ENCODE results near the gene WDR13. TPM values are rescaled to one million over a fixed set of nuclear protein-coding genes. Genes with fewer than 3 reads are reported as not detected.

WDR13 gene
- polyA plus RNA-seq, 1 of the 3 experiments (the other 2 are of a cell fraction) = 101 TPM

DNA sequence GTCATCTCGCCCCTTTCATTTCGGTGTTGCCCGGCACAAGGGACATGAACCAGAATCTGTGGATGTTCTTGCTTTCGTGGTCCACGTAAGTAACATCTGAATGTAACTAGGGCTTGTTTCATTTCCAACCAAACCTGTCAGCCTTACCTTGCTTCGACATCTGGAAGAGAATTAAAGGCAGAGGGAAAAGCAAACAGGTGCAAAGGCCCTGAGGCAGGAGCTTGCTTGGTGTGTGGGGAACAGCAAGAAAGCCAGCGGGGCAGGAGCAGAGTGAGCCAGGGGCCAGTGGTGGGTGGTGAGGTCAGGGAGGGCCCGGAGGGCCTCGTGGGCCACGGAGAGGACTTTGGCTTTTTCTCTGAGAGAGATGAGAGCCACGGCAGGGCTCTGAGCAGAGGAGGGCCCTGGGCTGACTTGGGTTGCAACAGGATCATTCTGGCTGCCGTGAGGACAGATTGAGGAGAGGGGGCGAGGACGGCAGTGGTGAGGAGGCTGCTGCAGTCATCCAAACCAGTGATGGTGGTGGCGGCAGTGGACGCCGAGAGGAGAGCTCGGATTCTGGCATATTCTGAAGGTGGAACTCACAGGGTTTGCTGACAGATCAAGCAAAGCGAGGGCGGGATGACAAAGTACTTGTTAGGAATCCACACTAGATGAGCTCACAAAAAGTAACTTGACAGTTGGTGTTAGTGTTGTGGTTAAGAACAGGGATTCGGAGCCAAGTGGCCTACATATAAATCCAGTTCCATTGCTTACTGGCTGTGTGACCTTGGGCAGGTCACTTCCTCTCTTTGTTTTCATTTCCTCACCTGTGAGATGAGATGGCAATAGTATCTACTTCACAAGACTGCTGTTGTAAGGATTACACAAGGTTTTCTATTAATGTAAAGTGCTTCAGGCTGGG, 6.8 kb upstream of the WDR13 start:
- Histone ChIP-seq H3K4me1 (ENCODE audit: control insufficient read depth in 1 of 2, insufficient read depth in 2 of 2, low read depth in 1 of 2, low read length in 1 of 2) (no peaks in the 10 kb centered on the region), H3K9ac (no peak overlapping the region), H3K4me2 (no peak overlapping the region), H2AFZ (ENCODE audit: low read depth) (no peak overlapping the region), H3K27ac (ENCODE audit: low read depth in 2 of 2, low read length in 1 of 2) (0 out of 4 replicates have a peak overlapping the region, but pooled peaks of 1 of the 2 experiments have one; percentile 28), H3K9me3 (no peaks in the 10 kb centered on the region), H3K36me3 (replicated peaks in 1 of 2; ENCODE audit: control insufficient read depth in 1 of 2, insufficient read depth in 2 of 2, low read length in 1 of 2) (no peaks in the 10 kb centered on the region), H3F3A (replicated peaks; ENCODE audit: insufficient read depth) (no peaks in the 10 kb centered on the region), H3K4me3 (ENCODE audit: low read depth in 2 of 2, low read length in 1 of 2) (no peak overlapping the region), H3K27me3 (ENCODE audit: insufficient read depth) (no peaks in the 10 kb centered on the region; the same call in 1 of the 2 replicates), H4K20me1 (ENCODE audit: insufficient read depth) (no peaks in the 10 kb centered on the region), H3K79me2 (ENCODE audit: insufficient read depth) (no peaks in the 10 kb centered on the region), H3K9me2 (no peaks in the 10 kb centered on the region)
- 64% methylated on average over 21 of the region's 21 CpGs for WGBS (ENCODE audit: low lambda C conversion rate)
- ChIA-PET CTCF (no interaction called here), POLR2A (no interaction called here)
- TF ChIP-seq, protein P1, sequence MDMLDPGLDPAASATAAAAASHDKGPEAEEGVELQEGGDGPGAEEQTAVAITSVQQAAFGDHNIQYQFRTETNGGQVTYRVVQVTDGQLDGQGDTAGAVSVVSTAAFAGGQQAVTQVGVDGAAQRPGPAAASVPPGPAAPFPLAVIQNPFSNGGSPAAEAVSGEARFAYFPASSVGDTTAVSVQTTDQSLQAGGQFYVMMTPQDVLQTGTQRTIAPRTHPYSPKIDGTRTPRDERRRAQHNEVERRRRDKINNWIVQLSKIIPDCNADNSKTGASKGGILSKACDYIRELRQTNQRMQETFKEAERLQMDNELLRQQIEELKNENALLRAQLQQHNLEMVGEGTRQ (IDR thresholded peaks at IDR 0.05; ENCODE audit: borderline replicate concordance, low read depth, low read length) = no peak
- TF ChIP-seq EZH2phosphoT487 (IDR thresholded peaks at IDR 0.05; ENCODE audit: borderline replicate concordance, low read depth) = no peak
- no peak for TF ChIP-seq FOXM1 (IDR thresholded peaks at IDR 0.05; ENCODE audit: low read depth)
- no peak for TF ChIP-seq FOSL2 (IDR thresholded peaks at IDR 0.05; ENCODE audit: borderline replicate concordance, low read depth)
- no peak for TF ChIP-seq RXRA (IDR thresholded peaks at IDR 0.05; ENCODE audit: borderline replicate concordance, low read depth)
- no peak for TF ChIP-seq POLR2AphosphoS5 (IDR thresholded peaks at IDR 0.05; ENCODE audit: low read depth, low read length)
- TF ChIP-seq RFX5 (IDR thresholded peaks at IDR 0.05; ENCODE audit: low read length) = no peak
- no peak for TF ChIP-seq GABPA (IDR thresholded peaks at IDR 0.05; ENCODE audit: low read depth)
- TF ChIP-seq NRF1 (IDR thresholded peaks at IDR 0.05; ENCODE audit: low read depth, low read length) = no peak
- TF ChIP-seq, protein P2, sequence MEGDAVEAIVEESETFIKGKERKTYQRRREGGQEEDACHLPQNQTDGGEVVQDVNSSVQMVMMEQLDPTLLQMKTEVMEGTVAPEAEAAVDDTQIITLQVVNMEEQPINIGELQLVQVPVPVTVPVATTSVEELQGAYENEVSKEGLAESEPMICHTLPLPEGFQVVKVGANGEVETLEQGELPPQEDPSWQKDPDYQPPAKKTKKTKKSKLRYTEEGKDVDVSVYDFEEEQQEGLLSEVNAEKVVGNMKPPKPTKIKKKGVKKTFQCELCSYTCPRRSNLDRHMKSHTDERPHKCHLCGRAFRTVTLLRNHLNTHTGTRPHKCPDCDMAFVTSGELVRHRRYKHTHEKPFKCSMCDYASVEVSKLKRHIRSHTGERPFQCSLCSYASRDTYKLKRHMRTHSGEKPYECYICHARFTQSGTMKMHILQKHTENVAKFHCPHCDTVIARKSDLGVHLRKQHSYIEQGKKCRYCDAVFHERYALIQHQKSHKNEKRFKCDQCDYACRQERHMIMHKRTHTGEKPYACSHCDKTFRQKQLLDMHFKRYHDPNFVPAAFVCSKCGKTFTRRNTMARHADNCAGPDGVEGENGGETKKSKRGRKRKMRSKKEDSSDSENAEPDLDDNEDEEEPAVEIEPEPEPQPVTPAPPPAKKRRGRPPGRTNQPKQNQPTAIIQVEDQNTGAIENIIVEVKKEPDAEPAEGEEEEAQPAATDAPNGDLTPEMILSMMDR (IDR thresholded peaks at IDR 0.05) = no peak
- no peak for TF ChIP-seq JUND (IDR thresholded peaks at IDR 0.05)
- DNase-seq = no peak

DNA sequence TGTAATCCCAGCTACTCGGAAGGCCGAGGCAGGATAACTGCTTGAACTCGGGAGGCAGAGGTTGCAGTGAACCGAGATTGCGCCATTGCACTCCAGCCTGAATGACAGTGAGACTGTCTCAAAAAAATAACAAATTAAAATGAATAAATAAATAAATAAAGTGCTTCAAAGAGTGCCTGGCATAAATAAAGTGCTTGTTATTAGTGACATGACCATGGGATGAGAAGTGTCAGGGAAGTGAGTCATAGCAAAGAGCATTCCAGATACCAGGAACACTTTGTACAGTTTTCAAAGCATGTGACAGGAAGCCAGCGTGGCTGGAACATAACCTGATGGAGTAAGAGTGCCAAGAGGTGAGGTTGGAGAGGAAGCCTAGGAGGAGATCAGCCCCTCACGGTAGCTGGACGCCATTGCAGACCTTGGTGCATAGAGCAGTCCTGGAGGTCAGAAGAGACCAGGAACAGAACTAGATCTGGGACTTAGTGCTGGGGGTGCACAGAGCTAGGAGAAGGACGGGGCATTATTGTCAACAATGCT, 6.0 kb upstream of the WDR13 start:
- Histone ChIP-seq H3K4me2 (no peak overlapping the region), H3K36me3 (replicated peaks in 1 of 2; ENCODE audit: control insufficient read depth in 1 of 2, insufficient read depth in 2 of 2, low read length in 1 of 2) (no peaks in the 10 kb centered on the region), H4K20me1 (ENCODE audit: insufficient read depth) (no peaks in the 10 kb centered on the region), H3K27ac (ENCODE audit: low read depth in 2 of 2, low read length in 1 of 2) (0 out of 4 replicates have a peak overlapping the region, but pooled peaks of 1 of the 2 experiments have one; percentile 28), H3K4me1 (ENCODE audit: control insufficient read depth in 1 of 2, insufficient read depth in 2 of 2, low read depth in 1 of 2, low read length in 1 of 2) (no peaks in the 10 kb centered on the region), H3K9me3 (no peaks in the 10 kb centered on the region), H3F3A (replicated peaks; ENCODE audit: insufficient read depth) (no peaks in the 10 kb centered on the region), H3K79me2 (ENCODE audit: insufficient read depth) (no peaks in the 10 kb centered on the region), H3K4me3 (ENCODE audit: low read depth in 2 of 2, low read length in 1 of 2) (no peak overlapping the region), H3K9ac (no peak overlapping the region), H3K9me2 (no peaks in the 10 kb centered on the region), H2AFZ (ENCODE audit: low read depth) (peak overlapping the region; percentile 68), H3K27me3 (ENCODE audit: insufficient read depth) (no peaks in the 10 kb centered on the region; the same call in 1 of the 2 replicates)
- TF ChIP-seq FOXJ3 (CRISPR knock-in tag; IDR thresholded peaks at IDR 0.05) (no peak), GABPA (IDR thresholded peaks at IDR 0.05; ENCODE audit: low read depth) (no peak), RAD21 (IDR thresholded peaks at IDR 0.05; ENCODE audit: low read length) (no peak), JUND (IDR thresholded peaks at IDR 0.05) (peak; percentile 30; the same call in 1 of the 2 replicates), POLR2AphosphoS5 (IDR thresholded peaks at IDR 0.05; ENCODE audit: low read depth, low read length) (no peak), GATA2 (CRISPR knock-in tag; IDR thresholded peaks at IDR 0.05) (no peak), TAF1 (IDR thresholded peaks at IDR 0.05; ENCODE audit: borderline replicate concordance, low read depth, low read length) (no peak), FOSL2 (IDR thresholded peaks at IDR 0.05; ENCODE audit: borderline replicate concordance, low read depth) (peak; percentile 17; the same call in 1 of the 2 replicates), SMC3 (IDR thresholded peaks at IDR 0.05; ENCODE audit: low read depth, low read length) (no peak), RXRA (IDR thresholded peaks at IDR 0.05; ENCODE audit: borderline replicate concordance, low read depth) (no peak), MEF2A (IDR thresholded peaks at IDR 0.05; ENCODE audit: borderline replicate concordance, low read depth) (no peak)
- TF ChIP-seq, protein P3, sequence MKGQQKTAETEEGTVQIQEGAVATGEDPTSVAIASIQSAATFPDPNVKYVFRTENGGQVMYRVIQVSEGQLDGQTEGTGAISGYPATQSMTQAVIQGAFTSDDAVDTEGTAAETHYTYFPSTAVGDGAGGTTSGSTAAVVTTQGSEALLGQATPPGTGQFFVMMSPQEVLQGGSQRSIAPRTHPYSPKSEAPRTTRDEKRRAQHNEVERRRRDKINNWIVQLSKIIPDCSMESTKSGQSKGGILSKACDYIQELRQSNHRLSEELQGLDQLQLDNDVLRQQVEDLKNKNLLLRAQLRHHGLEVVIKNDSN (IDR thresholded peaks at IDR 0.05; ENCODE audit: borderline replicate concordance, low read depth) = peak; percentile 17; the same call in 1 of the 2 replicates
- TF ChIP-seq, protein P4, sequence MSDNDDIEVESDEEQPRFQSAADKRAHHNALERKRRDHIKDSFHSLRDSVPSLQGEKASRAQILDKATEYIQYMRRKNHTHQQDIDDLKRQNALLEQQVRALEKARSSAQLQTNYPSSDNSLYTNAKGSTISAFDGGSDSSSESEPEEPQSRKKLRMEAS (IDR thresholded peaks at IDR 0.05; ENCODE audit: low read depth) = peak; percentile 45; the same call in 1 of the 2 replicates
- ChIA-PET POLR2A (no interaction called here), CTCF (no interaction called here)
- no peak for DNase-seq
- 49% methylated on average over 9 of the region's 9 CpGs for WGBS (ENCODE audit: low lambda C conversion rate)
